HG03354 (cell line): Measurements from ENCODE around the gene SETBP1.
A peak's percentile ranks its signal among the peaks of the same experiment; 100 is the strongest.
"Not testable (repeated sequence)": the region's sequence is repeated elsewhere in the genome, so short reads cannot be mapped to it uniquely, and the experiment has no call there.

Source experiments
- ATAC-seq: cut with Tn5 transposase; IDR thresholded peaks from one replicate; pipeline ENCODE4 v1.9.1; 2021; ENCODE audit warnings: mild to moderate bottlenecking; ENCODE audit not compliant: unreplicated experiment, poor library complexity, severe bottlenecking

SETBP1 gene

GRCh38 chr18:44781886-44782285, 101.2 kb downstream of the SETBP1 start:
- no peak for ATAC-seq

DNA sequence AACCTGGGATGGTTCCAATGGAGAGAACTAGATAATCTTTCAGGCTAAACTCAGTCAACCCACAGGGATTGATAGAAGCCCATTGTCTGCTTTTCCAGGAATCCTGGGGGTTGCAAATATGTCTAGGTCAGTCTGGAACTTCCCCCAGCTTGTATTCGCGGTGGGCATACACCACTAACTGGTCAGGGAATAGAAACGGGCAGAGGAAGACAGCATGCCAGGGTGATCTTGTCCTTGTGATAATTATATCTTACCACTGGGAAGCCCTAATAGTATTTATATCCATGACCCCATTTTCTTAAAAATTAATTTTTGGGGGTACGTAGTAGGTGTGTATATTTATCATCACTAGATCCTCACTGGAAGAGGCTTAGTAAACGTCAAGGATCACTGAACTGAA, 101.9 kb downstream of the SETBP1 start:
- no peak for ATAC-seq

DNA sequence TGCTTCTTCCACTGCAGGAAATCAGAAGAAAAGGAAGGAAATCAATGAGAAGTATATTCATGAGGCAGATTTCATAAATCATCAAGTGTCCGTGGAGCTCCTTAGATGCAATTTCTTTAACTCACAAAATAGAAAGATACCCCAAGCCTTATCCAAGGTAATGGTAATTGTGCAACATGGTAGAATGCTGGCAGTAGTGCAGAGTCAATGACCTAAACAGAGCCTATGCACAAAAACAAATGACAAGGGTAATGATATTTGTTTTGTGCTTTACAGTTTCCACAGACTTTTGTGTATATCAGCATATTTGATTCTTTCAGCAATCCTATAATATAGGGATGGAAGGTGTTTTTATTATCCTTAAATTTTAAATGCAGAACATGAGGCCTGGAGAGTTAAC, 102.7 kb downstream of the SETBP1 start:
- no peak for ATAC-seq

DNA sequence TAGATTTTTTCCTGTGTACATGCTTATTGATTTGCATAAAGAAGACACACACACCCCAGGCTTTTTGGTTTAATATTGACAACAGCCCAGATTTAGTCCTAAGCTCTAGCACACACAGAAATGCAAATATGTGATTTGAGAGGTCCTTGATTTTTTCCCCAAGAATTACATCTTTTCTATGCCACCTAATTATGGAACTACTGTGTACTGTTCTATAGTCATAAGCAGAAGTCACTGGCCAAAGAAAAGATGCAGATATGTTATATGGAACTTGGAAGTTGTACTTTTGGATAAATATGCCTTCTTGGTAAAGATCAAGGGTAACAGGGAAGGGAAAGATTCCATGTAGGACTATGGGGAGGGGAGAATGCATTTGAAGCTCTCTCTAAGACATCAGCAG, 105.6 kb downstream of the SETBP1 start:
- peak; percentile 14 for ATAC-seq

- peak; percentile 73 for ATAC-seq
These were observed 106.0 kb downstream of the SETBP1 start for GRCh38 chr18:44786688-44787087.

DNA sequence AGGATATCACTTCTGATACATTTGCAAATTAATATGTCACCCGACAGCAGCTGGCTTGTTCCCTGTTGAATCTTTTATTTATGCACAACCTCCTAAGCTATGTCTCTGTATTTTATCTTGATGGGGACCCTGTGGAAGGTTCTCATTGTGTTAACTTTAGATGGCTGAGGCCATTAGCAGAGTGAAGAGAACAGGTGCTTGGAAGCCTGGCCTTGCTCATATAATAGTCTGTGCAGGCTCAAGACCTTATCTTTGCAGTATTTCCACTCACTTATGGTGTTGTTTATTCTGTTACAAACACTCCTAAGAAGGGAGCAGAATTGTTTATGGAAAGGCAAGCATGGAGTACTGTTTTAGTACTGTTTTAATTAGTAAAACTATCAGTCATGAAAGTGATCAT, 107.6 kb downstream of the SETBP1 start:
- ATAC-seq: no peak

- no peak for ATAC-seq
These were observed 109.0 kb downstream of the SETBP1 start for GRCh38 chr18:44789710-44790109.

GRCh38 chr18:44790860-44791259, 110.2 kb downstream of the SETBP1 start:
- no peak for ATAC-seq

DNA sequence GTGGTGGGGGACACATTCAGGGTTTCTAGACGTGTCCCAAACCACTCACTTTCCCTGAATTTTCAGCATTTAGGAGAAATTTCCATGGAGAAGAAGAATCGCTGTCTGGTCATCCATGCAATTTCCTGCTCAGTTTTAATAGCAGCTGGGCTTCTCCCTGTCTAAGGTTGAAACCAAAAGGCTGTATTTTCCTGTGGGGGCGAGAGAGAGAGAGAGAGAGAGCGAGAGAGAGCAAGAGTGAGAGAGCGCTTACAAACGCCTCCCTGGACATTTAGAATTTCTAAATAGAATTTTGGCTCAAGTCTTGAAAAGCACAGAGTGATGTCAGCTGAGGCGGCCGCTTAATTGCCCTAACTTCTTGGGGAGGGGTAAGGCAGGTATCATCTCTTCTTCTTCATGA, 110.8 kb downstream of the SETBP1 start:
- no peak for ATAC-seq

GRCh38 chr18:44792456-44793061, 111.9 kb downstream of the SETBP1 start:
- ATAC-seq: no peak

DNA sequence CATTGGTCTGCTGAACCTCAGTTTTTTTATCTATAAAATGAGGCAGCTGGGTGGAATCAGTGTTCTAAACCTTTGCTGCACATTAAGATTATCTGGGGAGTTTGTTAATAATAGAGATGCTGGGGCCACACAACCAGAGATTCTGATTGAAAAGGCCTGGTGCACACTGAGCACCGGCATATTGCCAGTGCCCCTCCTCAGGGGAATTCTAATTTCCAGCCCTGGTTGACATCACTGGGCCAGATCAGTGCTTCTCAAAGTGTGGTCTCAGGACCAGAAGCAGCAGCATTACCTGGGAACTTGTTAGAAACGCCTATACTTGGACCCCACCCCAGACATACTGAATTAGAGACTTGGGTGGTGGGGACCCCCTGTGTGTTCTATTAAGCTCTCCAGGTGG, 112.5 kb downstream of the SETBP1 start:
- no peak for ATAC-seq

- no peak for ATAC-seq
These were observed 113.0 kb downstream of the SETBP1 start for GRCh38 chr18:44793685-44794084.

DNA sequence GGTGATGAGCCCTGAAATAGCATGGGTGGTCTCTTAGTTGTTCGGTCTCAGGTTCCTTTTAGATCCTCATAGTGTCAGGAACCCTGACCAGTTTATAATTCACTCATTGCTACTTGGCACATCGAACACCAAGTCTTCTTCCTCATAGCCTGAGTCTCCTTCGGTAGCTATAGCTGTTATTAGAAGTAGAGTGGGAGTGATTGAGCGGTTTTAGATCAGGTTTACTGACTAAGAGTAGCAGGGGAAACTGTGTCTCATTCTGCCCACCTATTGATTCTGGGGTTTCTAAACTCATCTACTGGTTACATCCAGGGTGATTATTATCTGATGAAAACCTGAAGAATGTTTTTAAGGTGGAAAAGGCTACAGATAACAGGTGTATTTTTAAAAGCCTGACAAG, 114.6 kb downstream of the SETBP1 start:
- no peak for ATAC-seq

GRCh38 chr18:44796429-44797428, 116.0 kb downstream of the SETBP1 start:
- ATAC-seq: peak; percentile 55

DNA sequence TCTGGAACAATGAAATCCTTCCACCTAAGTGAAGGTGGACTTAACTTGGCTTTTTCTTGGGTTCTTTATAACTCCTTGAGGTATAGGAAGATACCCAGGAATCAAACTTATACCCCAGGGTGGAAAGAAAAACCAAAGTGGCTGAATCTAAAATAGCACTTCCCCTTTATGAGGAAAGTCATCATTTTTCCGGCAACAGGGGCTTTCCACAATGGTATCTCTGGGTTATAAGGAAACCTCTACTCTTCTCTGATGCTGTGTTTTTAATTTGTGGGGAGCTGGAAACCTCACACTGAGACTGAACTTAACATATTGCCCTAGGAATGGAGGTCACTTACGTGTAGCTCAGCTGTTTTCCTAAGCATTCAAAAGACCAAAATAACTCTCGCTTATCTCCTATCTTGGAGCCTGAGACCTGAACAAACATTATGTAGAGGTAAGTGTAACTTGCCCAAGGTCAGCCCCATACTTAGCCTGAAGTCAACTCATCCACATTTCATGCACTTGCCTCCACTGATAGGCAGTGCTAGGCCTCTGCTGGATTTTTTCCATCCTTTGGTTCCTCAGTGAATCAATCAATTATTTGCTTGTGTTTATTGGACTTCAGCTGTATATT, 117.9 kb downstream of the SETBP1 start:
- no peak for ATAC-seq

DNA sequence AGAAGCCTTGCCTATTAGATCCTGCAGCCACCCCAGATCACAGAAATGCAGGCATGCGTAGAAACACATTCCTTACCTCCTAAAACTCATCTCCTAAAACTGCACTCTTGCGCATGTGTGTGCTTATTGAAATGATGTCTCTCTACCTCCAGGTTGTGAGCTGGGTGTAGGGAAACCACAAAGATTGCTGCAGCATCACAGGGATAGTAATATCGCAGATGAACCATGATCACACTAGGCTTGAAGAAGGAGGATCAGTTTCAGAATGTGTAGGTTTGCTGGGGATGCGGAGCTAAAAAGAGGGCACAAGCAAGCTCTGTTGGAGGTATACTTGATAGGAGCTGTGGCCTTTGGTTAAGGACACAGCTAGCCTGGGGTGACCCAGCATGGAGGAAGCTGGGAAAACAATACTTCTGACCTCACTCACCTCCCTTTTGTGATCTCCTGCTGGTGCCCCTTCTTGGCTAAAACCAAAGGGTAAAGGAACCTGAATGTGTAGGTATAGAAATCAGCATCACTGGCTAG, 118.8 kb downstream of the SETBP1 start:
- peak; percentile 37 for ATAC-seq

- ATAC-seq: peak; percentile 73
These were observed 119.3 kb downstream of the SETBP1 start for GRCh38 chr18:44799907-44800421.

DNA sequence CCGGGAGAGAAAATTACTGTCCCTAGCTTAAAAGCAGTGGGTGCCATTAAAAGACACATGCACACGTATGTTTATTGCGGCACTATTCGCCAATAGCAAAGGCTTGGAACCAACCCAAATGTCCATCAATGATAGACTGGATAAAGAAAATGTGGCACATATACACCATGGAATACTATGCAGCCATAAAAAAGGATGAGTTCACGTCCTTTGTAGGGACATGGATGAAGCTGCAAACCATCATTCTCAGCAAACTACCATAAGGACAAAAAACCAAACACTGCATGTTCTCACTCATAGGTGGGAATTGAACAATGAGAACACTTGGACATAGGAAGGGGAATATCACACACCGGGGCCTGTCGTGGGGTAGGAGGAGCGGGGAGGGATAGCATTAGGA, 120.1 kb downstream of the SETBP1 start:
- not testable (repeated sequence) for ATAC-seq

DNA sequence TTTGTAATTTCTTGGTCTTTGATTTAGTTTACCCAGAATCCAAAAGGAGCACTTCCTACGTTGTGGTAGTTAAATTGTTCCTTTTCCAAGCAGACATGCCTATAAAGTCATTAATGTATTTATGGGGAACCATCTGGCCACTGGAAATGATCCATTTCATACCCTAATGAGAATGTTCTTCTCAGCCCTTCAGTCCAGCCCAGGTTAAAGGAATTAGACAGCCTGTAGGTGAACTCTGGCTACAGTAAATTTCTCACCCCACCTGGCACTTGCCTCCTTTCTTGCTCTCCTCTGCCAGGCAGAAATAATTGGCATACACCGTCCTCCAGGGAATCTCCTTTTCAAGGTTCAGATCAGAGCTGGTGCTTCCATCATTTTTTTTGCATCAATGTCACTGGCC, 121.1 kb downstream of the SETBP1 start:
- ATAC-seq: no peak

GRCh38 chr18:44802508-44802907, 121.8 kb downstream of the SETBP1 start:
- ATAC-seq: no peak
